HepG2 (cell line): ENCODE measurements around the gene BRAF. TPM values are rescaled to one million over a fixed set of nuclear protein-coding genes. Genes with fewer than 3 reads are reported as not detected.

Source experiments
- AKAP8 ChIP-seq: sonication (generic); formaldehyde crosslinking; IDR thresholded peaks from 2 replicates; pipeline ENCODE4 v1.5.1; 2020; ENCODE audit warnings: mild to moderate bottlenecking, missing genetic modification reagents
- CAMTA2 ChIP-seq: sonication (generic); formaldehyde crosslinking; IDR thresholded peaks from 2 replicates; pipeline ENCODE4 v1.4.0; 2020; ENCODE audit warnings: mild to moderate bottlenecking, missing genetic modification reagents, borderline replicate concordance
- DPF2 ChIP-seq: sonication (generic); formaldehyde crosslinking; IDR thresholded peaks from 2 replicates; pipeline ENCODE4 v1.4.0; 2020; ENCODE audit warnings: mild to moderate bottlenecking, low read depth, missing genetic modification reagents, borderline replicate concordance
- EP300 ChIP-seq, 3 experiments: sonication (generic) in 1 of 3; formaldehyde crosslinking in 1 of 3; IDR thresholded peaks; 2 replicates each; pipeline versions ENCODE4 v1.5.1 to v1.6.1; 2011 to 2020; ENCODE audit warnings: low read depth in 2 of 3, low read length in 2 of 3, borderline replicate concordance in 1 of 3, improper control_type of control experiment in 1 of 3, mild to moderate bottlenecking in 1 of 3, missing genetic modification reagents in 1 of 3, moderate library complexity in 1 of 3
- FOXC1 ChIP-seq: sonication (generic); formaldehyde crosslinking; IDR thresholded peaks from 2 replicates; pipeline ENCODE4 v1.8.0; 2022; ENCODE audit warnings: mild to moderate bottlenecking, missing genetic modification reagents, borderline replicate concordance
- FOXO1 ChIP-seq: sonication (generic); formaldehyde crosslinking; IDR thresholded peaks from 2 replicates; pipeline ENCODE4 v1.4.0; 2020; ENCODE audit warnings: missing genetic modification reagents
- FOXP1 ChIP-seq, 2 experiments: fragments of 450-650 bp in 1 of 2; IDR thresholded peaks; 2 replicates each; pipeline ENCODE4 v1.6.1; 2017 to 2018; ENCODE audit warnings: antibody characterized with exemption in 1 of 2
- GTF3A ChIP-seq: sonication (generic); formaldehyde crosslinking; conservative IDR thresholded peaks from 2 replicates; pipeline ENCODE4 v1.4.0; 2020; ENCODE audit warnings: mild to moderate bottlenecking, missing genetic modification reagents
- POGZ ChIP-seq: sonication (generic); formaldehyde crosslinking; IDR thresholded peaks from 2 replicates; pipeline ENCODE4 v1.4.0; 2020; ENCODE audit warnings: mild to moderate bottlenecking, missing genetic modification reagents
- RBFOX2 ChIP-seq: fragments of 200-400 bp; formaldehyde crosslinking; IDR thresholded peaks from 2 replicates; pipeline ENCODE4 v1.6.1; 2017; ENCODE audit warnings: low read depth, mild to moderate bottlenecking, low read length
- ZBTB20 ChIP-seq: sonication (generic); formaldehyde crosslinking; IDR thresholded peaks from 2 replicates; pipeline ENCODE4 v1.8.1; 2023; ENCODE audit warnings: missing genetic modification reagents, low read depth, mild to moderate bottlenecking, borderline replicate concordance
- ZNF121 ChIP-seq: sonication (generic); formaldehyde crosslinking; IDR thresholded peaks from 2 replicates; pipeline ENCODE4 v1.5.0; 2020; ENCODE audit warnings: mild to moderate bottlenecking, missing genetic modification reagents
- ZNF253 ChIP-seq: sonication (generic); formaldehyde crosslinking; IDR thresholded peaks from 2 replicates; pipeline ENCODE4 v1.8.0; 2022; ENCODE audit warnings: mild to moderate bottlenecking, missing genetic modification reagents, borderline replicate concordance
- ZNF619 ChIP-seq: sonication (generic); formaldehyde crosslinking; IDR thresholded peaks from 2 replicates; pipeline ENCODE4 v1.4.0; 2020; ENCODE audit warnings: mild to moderate bottlenecking, missing genetic modification reagents
- polyA plus RNA-seq, 8 experiments: library from polyadenylated mRNA; depleted of rRNA in 3 of 8; stranded (reverse) in 7 of 8; unstranded in 1 of 8; fragments of >200 nt; fragmentation: Illumina TruSeq in 4 of 8; extraction: Trizol in 4 of 8; gene quantifications; 2 replicates each; pipeline versions ENCODE4 v1.2.1 to v1.2.3, GENCODE V29; 2011 to 2016; ENCODE audit warnings: low read depth in 4 of 8, missing spikeins in 1 of 8, mixed read lengths in 1 of 8; ENCODE audit not compliant: insufficient read depth in 1 of 8
- total RNA-seq, 5 experiments: library from RNA; depleted of rRNA; stranded (reverse); fragments of >200 nt; fragmentation: Illumina TruSeq; extraction: Trizol; gene quantifications; 2 replicates each; pipeline ENCODE4 v1.2.3, GENCODE V29; 2016; ENCODE audit warnings: low read depth in 1 of 5
- TF ChIP-seq, protein P1 (sequence below): sonication (generic); formaldehyde crosslinking; IDR thresholded peaks from 2 replicates; pipeline ENCODE4 v1.4.0; 2020; ENCODE audit warnings: missing genetic modification reagents, mild to moderate bottlenecking, borderline replicate concordance
- TF ChIP-seq, protein P2 (sequence below): sonication (generic); formaldehyde crosslinking; IDR thresholded peaks from 2 replicates; pipeline ENCODE4 v1.5.1; 2020; ENCODE audit warnings: mild to moderate bottlenecking, missing genetic modification reagents
- TF ChIP-seq, protein P3 (sequence below): sonication (generic); formaldehyde crosslinking; IDR thresholded peaks from 2 replicates; pipeline ENCODE4 v1.8.1; 2022; ENCODE audit warnings: low read depth, mild to moderate bottlenecking, missing genetic modification reagents

The BRAF gene
- total and polyA plus RNA-seq, 2 of the 13 experiments (the other 11 are each of a cell fraction or from before 2014, with no cell fraction given), result 12.5 to 13.4 TPM

DNA sequence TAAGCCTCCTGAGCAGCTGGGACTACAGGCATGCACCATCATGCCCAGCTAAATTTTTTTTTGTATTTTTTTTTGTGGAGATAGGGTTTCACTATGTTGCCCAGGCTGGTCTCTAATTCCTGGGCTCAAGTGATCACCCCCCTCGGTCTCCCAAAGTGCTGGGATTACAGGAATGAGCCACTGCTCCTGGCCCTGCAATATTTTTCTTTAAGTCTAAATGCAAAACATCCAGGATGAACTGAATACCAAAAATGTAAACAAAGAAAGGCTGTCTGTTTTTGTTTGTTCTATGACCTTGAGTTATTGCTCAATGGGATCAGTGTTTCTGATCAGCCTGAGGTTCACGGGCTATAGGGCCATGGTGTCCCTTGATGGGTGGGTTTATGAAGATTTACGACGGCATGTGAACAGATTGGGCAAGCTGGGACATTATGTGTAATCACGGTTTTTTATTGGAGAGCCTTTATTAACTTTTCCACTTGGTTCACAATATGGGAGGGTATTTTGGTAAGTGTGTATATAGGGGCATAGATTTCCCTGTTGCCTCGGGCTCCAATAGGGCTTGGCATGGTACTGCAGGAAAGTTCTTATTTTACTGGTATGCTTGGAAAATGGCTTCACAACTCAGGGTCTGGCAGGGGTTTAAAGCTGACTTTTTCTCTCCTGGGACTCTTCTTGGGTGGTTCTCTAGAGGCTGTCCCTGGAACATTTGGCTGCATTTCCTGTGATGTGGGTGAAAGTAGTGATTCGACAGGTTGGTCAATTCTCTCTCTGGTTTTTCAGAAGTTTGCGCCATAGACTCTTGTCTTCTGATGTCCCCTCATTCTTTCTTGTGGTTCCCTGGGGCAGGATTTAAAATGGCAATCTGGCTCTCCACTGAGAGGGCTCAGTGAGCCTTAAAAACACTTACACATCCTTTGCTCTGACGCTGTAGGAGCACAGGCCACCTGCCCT is 48.4 kb upstream of the BRAF start (continued):
- TF ChIP-seq, protein P1, sequence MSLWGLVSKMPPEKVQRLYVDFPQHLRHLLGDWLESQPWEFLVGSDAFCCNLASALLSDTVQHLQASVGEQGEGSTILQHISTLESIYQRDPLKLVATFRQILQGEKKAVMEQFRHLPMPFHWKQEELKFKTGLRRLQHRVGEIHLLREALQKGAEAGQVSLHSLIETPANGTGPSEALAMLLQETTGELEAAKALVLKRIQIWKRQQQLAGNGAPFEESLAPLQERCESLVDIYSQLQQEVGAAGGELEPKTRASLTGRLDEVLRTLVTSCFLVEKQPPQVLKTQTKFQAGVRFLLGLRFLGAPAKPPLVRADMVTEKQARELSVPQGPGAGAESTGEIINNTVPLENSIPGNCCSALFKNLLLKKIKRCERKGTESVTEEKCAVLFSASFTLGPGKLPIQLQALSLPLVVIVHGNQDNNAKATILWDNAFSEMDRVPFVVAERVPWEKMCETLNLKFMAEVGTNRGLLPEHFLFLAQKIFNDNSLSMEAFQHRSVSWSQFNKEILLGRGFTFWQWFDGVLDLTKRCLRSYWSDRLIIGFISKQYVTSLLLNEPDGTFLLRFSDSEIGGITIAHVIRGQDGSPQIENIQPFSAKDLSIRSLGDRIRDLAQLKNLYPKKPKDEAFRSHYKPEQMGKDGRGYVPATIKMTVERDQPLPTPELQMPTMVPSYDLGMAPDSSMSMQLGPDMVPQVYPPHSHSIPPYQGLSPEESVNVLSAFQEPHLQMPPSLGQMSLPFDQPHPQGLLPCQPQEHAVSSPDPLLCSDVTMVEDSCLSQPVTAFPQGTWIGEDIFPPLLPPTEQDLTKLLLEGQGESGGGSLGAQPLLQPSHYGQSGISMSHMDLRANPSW (CRISPR knock-in tag), result peak; percentile 28; the same call in 1 of the 2 replicates
- TF ChIP-seq FOXP1 (IDR thresholded peaks at IDR 0.05), result 0 out of 2 replicates have a peak, but pooled peaks have one; percentile 30
- TF ChIP-seq FOXP1 (CRISPR knock-in tag; IDR thresholded peaks at IDR 0.05), result peak; percentile 95
- TF ChIP-seq FOXO1, result peak; percentile 92
- no peak for TF ChIP-seq CAMTA2 (CRISPR knock-in tag)
- TF ChIP-seq, protein P2, sequence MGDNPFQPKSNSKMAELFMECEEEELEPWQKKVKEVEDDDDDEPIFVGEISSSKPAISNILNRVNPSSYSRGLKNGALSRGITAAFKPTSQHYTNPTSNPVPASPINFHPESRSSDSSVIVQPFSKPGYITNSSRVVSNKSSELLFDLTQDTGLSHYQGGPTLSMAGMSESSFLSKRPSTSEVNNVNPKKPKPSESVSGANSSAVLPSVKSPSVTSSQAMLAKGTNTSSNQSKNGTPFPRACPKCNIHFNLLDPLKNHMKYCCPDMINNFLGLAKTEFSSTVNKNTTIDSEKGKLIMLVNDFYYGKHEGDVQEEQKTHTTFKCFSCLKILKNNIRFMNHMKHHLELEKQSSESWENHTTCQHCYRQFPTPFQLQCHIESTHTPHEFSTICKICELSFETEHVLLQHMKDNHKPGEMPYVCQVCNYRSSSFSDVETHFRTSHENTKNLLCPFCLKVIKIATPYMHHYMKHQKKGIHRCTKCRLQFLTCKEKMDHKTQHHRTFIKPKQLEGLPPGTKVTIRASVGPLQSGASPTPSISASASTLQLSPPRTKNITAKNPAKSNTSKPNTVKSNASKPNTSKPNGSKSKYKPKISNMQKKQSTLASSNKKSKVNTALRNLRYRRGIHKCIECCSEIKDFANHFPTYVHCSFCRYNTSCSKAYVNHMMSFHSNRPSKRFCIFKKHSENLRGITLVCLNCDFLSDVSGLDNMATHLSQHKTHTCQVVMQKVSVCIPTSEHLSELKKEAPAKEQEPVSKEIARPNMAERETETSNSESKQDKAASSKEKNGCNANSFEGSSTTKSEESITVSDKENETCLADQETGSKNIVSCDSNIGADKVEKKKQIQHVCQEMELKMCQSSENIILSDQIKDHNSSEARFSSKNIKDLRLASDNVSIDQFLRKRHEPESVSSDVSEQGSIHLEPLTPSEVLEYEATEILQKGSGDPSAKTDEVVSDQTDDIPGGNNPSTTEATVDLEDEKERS (CRISPR knock-in tag), result no peak; the same call in 1 of the 2 replicates
- TF ChIP-seq FOXC1 (CRISPR knock-in tag), result peak; percentile 26; the same call in 1 of the 2 replicates
- TF ChIP-seq ZNF253, result no peak
- TF ChIP-seq ZBTB20 (CRISPR knock-in tag), result peak; percentile 47; the same call in 1 of the 2 replicates
- peak; percentile 84; the same call in 1 of the 2 replicates for TF ChIP-seq DPF2 (CRISPR knock-in tag)
- peak in 1 of 2 experiments; percentile 87; a peak in 2 of 4 replicates for TF ChIP-seq EP300 (IDR thresholded peaks at IDR 0.05; ENCODE audit: low read depth in 2 of 2, low read length in 2 of 2)
- peak; percentile 68 for TF ChIP-seq EP300 (CRISPR knock-in tag; IDR thresholded peaks at IDR 0.05; ENCODE audit: borderline replicate concordance)
- peak; percentile 72 for TF ChIP-seq POGZ (CRISPR knock-in tag)
- TF ChIP-seq RBFOX2, result no peak
- TF ChIP-seq, protein P3, sequence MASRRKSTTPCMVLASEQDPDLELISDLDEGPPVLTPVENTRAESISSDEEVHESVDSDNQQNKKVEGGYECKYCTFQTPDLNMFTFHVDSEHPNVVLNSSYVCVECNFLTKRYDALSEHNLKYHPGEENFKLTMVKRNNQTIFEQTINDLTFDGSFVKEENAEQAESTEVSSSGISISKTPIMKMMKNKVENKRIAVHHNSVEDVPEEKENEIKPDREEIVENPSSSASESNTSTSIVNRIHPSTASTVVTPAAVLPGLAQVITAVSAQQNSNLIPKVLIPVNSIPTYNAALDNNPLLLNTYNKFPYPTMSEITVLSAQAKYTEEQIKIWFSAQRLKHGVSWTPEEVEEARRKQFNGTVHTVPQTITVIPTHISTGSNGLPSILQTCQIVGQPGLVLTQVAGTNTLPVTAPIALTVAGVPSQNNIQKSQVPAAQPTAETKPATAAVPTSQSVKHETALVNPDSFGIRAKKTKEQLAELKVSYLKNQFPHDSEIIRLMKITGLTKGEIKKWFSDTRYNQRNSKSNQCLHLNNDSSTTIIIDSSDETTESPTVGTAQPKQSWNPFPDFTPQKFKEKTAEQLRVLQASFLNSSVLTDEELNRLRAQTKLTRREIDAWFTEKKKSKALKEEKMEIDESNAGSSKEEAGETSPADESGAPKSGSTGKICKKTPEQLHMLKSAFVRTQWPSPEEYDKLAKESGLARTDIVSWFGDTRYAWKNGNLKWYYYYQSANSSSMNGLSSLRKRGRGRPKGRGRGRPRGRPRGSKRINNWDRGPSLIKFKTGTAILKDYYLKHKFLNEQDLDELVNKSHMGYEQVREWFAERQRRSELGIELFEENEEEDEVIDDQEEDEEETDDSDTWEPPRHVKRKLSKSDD, result 0 out of 2 replicates have a peak, but pooled peaks have one; percentile 43
- no peak for TF ChIP-seq AKAP8
- TF ChIP-seq ZNF121 (CRISPR knock-in tag), result peak; percentile 76
- no peak for TF ChIP-seq ZNF619 (CRISPR knock-in tag)
- TF ChIP-seq GTF3A (CRISPR knock-in tag), result no peak
